IMR-90 (cell line): ENCODE data around the gene MAN2A1. TPM values are rescaled to one million over a fixed set of nuclear protein-coding genes. Genes with fewer than 3 reads are reported as not detected.

Source experiments
- ATAC-seq: fragments of 200-7000 bp; cut with Tn5 transposase; 2 replicates; pipeline ENCODE4 v1.9.1; 2020; ENCODE audit warnings: low read depth, mild to moderate bottlenecking, moderate library complexity
- BruUV-seq: library from RNA; stranded (reverse); fragments of 400-500 nt; replicated peaks from 2 replicates; lab custom pipeline; 2021; lab: Mats Ljungman, UMichigan
- CTCF ChIA-PET: fragments of 300-600 bp; formaldehyde crosslinking; extraction: SDS; loops from one replicate; lab custom pipeline; 2021; ENCODE audit warnings: antibody characterized with exemption; lab: Yijun Ruan, JAX
- POLR2A ChIA-PET: fragments of 300-600 bp; sonication (Branson Sonifier 250); formaldehyde crosslinking; loops from one replicate; lab custom pipeline; 2022; ENCODE audit warnings: antibody characterized with exemption; ENCODE audit not compliant: unreplicated experiment; lab: Charles Lee
- DNase-seq: peaks from one replicate; pipeline ENCODE4 v3.0.0; 2013
- H2AFZ ChIP-seq: replicated peaks from 2 replicates; pipeline ENCODE3; 2013; ENCODE audit warnings: low read length, mild to moderate bottlenecking; ENCODE audit not compliant: poor library complexity
- H2AK5ac ChIP-seq: 2 replicates; pipeline ENCODE4 v1.6.1; 2013; ENCODE audit warnings: low read depth, low read length, inconsistent platforms
- H2AK9ac ChIP-seq: replicated peaks from 2 replicates; pipeline ENCODE3; 2013; ENCODE audit warnings: mild to moderate bottlenecking, low read depth, low read length, moderate library complexity; ENCODE audit not compliant: poor library complexity
- H2BK120ac ChIP-seq: 2 replicates; pipeline ENCODE4 v1.6.1; 2013; ENCODE audit warnings: low read depth, low read length, inconsistent platforms
- H2BK15ac ChIP-seq: 3 replicates; pipeline ENCODE4 v1.6.1; 2013; ENCODE audit warnings: low read depth, low read length, inconsistent platforms
- H2BK20ac ChIP-seq: 2 replicates; pipeline ENCODE4 v1.6.1; 2013; ENCODE audit warnings: low read depth, mild to moderate bottlenecking, inconsistent platforms, low read length, moderate library complexity
- H2BK5ac ChIP-seq: 2 replicates; pipeline ENCODE4 v1.6.1; 2013; ENCODE audit warnings: mild to moderate bottlenecking, low read depth, low read length, inconsistent platforms; ENCODE audit not compliant: poor library complexity, severe bottlenecking
- H3K14ac ChIP-seq: replicated peaks from 2 replicates; pipeline ENCODE4 v1.6.1; 2013; ENCODE audit warnings: low read depth, low read length, inconsistent platforms
- H3K18ac ChIP-seq: 2 replicates; pipeline ENCODE4 v1.6.1; 2013; ENCODE audit warnings: low read depth, low read length, control low read depth
- H3K23ac ChIP-seq: 2 replicates; pipeline ENCODE4 v1.6.1; 2013; ENCODE audit warnings: low read depth, low read length, inconsistent platforms
- H3K27ac ChIP-seq: 2 replicates; pipeline ENCODE4 v1.5.1; 2013; ENCODE audit warnings: mild to moderate bottlenecking, control low read depth, low read length; ENCODE audit not compliant: insufficient read depth
- H3K27me3 ChIP-seq: 2 replicates; pipeline ENCODE4 v1.6.1; 2013; ENCODE audit warnings: low read length; ENCODE audit not compliant: control insufficient read depth, insufficient read depth
- H3K36me3 ChIP-seq: 2 replicates; pipeline ENCODE4 v1.6.1; 2013; ENCODE audit warnings: low read length, mixed read lengths; ENCODE audit not compliant: control insufficient read depth, insufficient read depth
- H3K4ac ChIP-seq: 2 replicates; pipeline ENCODE4 v1.6.1; 2013; ENCODE audit warnings: low read depth, low read length, inconsistent platforms
- H3K4me1 ChIP-seq: 2 replicates; pipeline ENCODE4 v1.6.1; 2013; ENCODE audit warnings: low read length, mixed read lengths; ENCODE audit not compliant: control insufficient read depth, insufficient read depth
- H3K4me2 ChIP-seq: 2 replicates; pipeline ENCODE4 v1.6.1; 2013; ENCODE audit warnings: low read depth, mild to moderate bottlenecking, control low read depth, low read length, moderate library complexity
- H3K4me3 ChIP-seq: 2 replicates; pipeline ENCODE4 v1.5.1; 2013; ENCODE audit warnings: low read depth, mild to moderate bottlenecking, control low read depth, low read length, moderate library complexity; ENCODE audit not compliant: insufficient read depth
- H3K56ac ChIP-seq: 2 replicates; pipeline ENCODE4 v1.6.1; 2013; ENCODE audit warnings: low read length, inconsistent platforms; ENCODE audit not compliant: insufficient read depth; ENCODE audit errors: extremely low read depth
- H3K79me1 ChIP-seq, 2 experiments: 2 replicates each; pipeline ENCODE4 v1.6.1; 2013; ENCODE audit warnings: low read length in 2 of 2, inconsistent platforms in 1 of 2, low read depth in 1 of 2
- H3K9ac ChIP-seq: 2 replicates; pipeline ENCODE4 v1.6.1; 2013; ENCODE audit warnings: low read depth, low read length, control low read depth
- H3K9me1 ChIP-seq: 2 replicates; pipeline ENCODE4 v1.6.1; 2013; ENCODE audit warnings: low read length, inconsistent platforms; ENCODE audit not compliant: insufficient read depth
- H3K9me3 ChIP-seq: 2 replicates; pipeline ENCODE4 v1.6.1; 2013; ENCODE audit warnings: low read length; ENCODE audit not compliant: control insufficient read depth, insufficient read depth
- H4K20me1 ChIP-seq: 2 replicates; pipeline ENCODE4 v1.6.1; 2013; ENCODE audit warnings: low read length, inconsistent platforms; ENCODE audit not compliant: insufficient read depth
- H4K5ac ChIP-seq: 2 replicates; pipeline ENCODE4 v1.6.1; 2013; ENCODE audit warnings: mild to moderate bottlenecking, low read depth, low read length, control low read depth
- H4K8ac ChIP-seq, 2 experiments: 2 replicates each; pipeline ENCODE4 v1.6.1; 2013; ENCODE audit warnings: low read depth in 2 of 2, low read length in 2 of 2, control low read depth in 1 of 2, inconsistent platforms in 1 of 2
- H4K91ac ChIP-seq: 2 replicates; pipeline ENCODE4 v1.6.1; 2013; ENCODE audit warnings: low read depth, low read length, inconsistent platforms; ENCODE audit not compliant: insufficient read depth
- CEBPB ChIP-seq: IDR thresholded peaks from 2 replicates; pipeline ENCODE4 v1.6.1; 2012; ENCODE audit warnings: low read depth, low read length, improper control_type of control experiment
- CHD1 ChIP-seq: IDR thresholded peaks from 2 replicates; pipeline ENCODE4 v1.6.1; 2012; ENCODE audit warnings: low read depth, low read length, improper control_type of control experiment
- CTCF ChIP-seq: conservative IDR thresholded peaks from 2 replicates; pipeline ENCODE4 v1.5.1; 2012; ENCODE audit warnings: mild to moderate bottlenecking, low read depth, low read length, improper control_type of control experiment
- ELK1 ChIP-seq: fragments of 150-350 bp; IDR thresholded peaks from 2 replicates; pipeline ENCODE4 v1.6.1; 2016; ENCODE audit warnings: low read depth, mild to moderate bottlenecking, low read length, moderate library complexity, borderline replicate concordance
- MAFK ChIP-seq: IDR thresholded peaks from 2 replicates; pipeline ENCODE4 v1.6.1; 2012; ENCODE audit warnings: low read depth, low read length, improper control_type of control experiment
- MXI1 ChIP-seq: IDR thresholded peaks from 2 replicates; pipeline ENCODE4 v1.6.1; 2012; ENCODE audit warnings: low read depth, mild to moderate bottlenecking, low read length, moderate library complexity, borderline replicate concordance
- NFE2L2 ChIP-seq: fragments of 150-350 bp; IDR thresholded peaks from 2 replicates; pipeline ENCODE4 v1.6.1; 2016; ENCODE audit warnings: low read depth, mild to moderate bottlenecking, low read length
- POLR2A ChIP-seq: IDR thresholded peaks from 2 replicates; pipeline ENCODE4 v1.6.1; 2012; ENCODE audit warnings: mild to moderate bottlenecking, low read depth, low read length
- RCOR1 ChIP-seq: IDR thresholded peaks from 2 replicates; pipeline ENCODE4 v1.6.1; 2012; ENCODE audit warnings: mild to moderate bottlenecking, low read length, improper control_type of control experiment; ENCODE audit not compliant: insufficient replicate concordance
- SMC3 ChIP-seq: fragments of 150-350 bp; IDR thresholded peaks from 2 replicates; pipeline ENCODE4 v1.6.1; 2016; ENCODE audit warnings: low read depth, mild to moderate bottlenecking, antibody characterized with exemption, low read length, moderate library complexity
- USF2 ChIP-seq: fragments of 150-350 bp; IDR thresholded peaks from 2 replicates; pipeline ENCODE4 v1.6.1; 2017; ENCODE audit warnings: mild to moderate bottlenecking, antibody characterized with exemption, low read length, low read depth
- WGBS, 2 experiments: methylation state at CpG; one replicate each; pipeline versions ENCODE4 v1.1.5 to v1.1.7; 2013; ENCODE audit warnings: missing lambda C conversion rate in 2 of 2; ENCODE audit not compliant: insufficient read length in 1 of 2; ENCODE audit errors: extremely low coverage in 2 of 2; 5-methylcytosine and 5-hydroxymethylcytosine counted together
- dilution Hi-C: fragments of 300-500 bp; cut with HindIII; formaldehyde crosslinking; loops from one replicate; pipeline ENCODE4 v1.14.3; 2018; ENCODE audit warnings: low sequenced_read_pairs; ENCODE audit not compliant: unreplicated experiment
- in situ Hi-C: fragments of 300-500 bp; cut with MboI; formaldehyde crosslinking; loops from 3 replicates; pipeline ENCODE4 v1.14.3; 2019; ENCODE audit warnings: low sequenced_read_pairs, inconsistent platforms, mixed read lengths
- intact Hi-C: fragments of 100-400 bp; cut with micrococcal nuclease; formaldehyde crosslinking; loops from 2 replicates; pipeline ENCODE4 v1.10.0; 2022
- polyA plus RNA-seq, 3 experiments: library from polyadenylated mRNA; depleted of rRNA; stranded (reverse); fragments of >200 nt; gene quantifications; 2 replicates each; pipeline ENCODE4 v1.2.3, GENCODE V29; 2012; ENCODE audit warnings: low replicate concordance in 1 of 3
- total RNA-seq: library from RNA; depleted of rRNA; stranded (reverse); fragments of >200 nt; gene quantifications from 2 replicates; pipeline ENCODE4 v1.2.3, GENCODE V29; 2012

Gene MAN2A1
- total and polyA plus RNA-seq, 2 of the 4 experiments (the other 2 are of a cell fraction) = 16.4 to 29.6 TPM

- no CpG with 5 or more reads among the region's 1 CpG for WGBS, 2 experiments
- Histone ChIP-seq H2AK9ac (no peak overlapping the region), H3K27ac (no peak overlapping the region), H2BK20ac (no peak overlapping the region), H3K9me1 (no peaks in the 10 kb centered on the region), H3K4me3 (no peak overlapping the region), H2AFZ (no peak overlapping the region), H3K56ac (no peak overlapping the region), H3K9me3 (no peaks in the 10 kb centered on the region), H3K9ac (no peak overlapping the region), H3K79me1 (no peaks in the 10 kb centered on the region), H3K36me3 (no peaks in the 10 kb centered on the region), H3K4ac (no peak overlapping the region), H3K4me2 (no peak overlapping the region), H3K14ac (no peak overlapping the region), H2BK120ac (no peak overlapping the region), H4K20me1 (no peaks in the 10 kb centered on the region), H3K18ac (no peak overlapping the region), H2BK5ac (no peak overlapping the region), H2BK15ac (no peak overlapping the region), H2AK5ac (no peak overlapping the region), H4K91ac (no peak overlapping the region), H4K5ac (no peak overlapping the region), H3K4me1 (no peaks in the 10 kb centered on the region), H3K23ac (no peak overlapping the region), H3K27me3 (no peaks in the 10 kb centered on the region), H4K8ac (no peak overlapping the region)
- intact Hi-C loops (loop anchor here (10.0 kb wide), 1 partner anchor 835 kb away; no protein-coding TSS in a partner anchor), in situ Hi-C loops (no loop called here), dilution Hi-C loops (no loop called here)
- ChIA-PET POLR2A (no interaction called here), CTCF (interaction anchor here (0.7 to 1.1 kb wide), 2 partner anchors 15 to 977 kb away, joined by 4 read pairs; no protein-coding TSS in a partner anchor)
- TF ChIP-seq CEBPB (no peak), USF2 (no peak), RCOR1 (no peak), NFE2L2 (no peak), MAFK (no peak), MXI1 (no peak), CTCF (no peak), CHD1 (no peak), POLR2A (no peak), ELK1 (no peak), SMC3 (no peak)
- ATAC-seq (no peak), DNase-seq (no peak)
- no TSS peak for BruUV-seq
These were observed 29.8 kb upstream of the MAN2A1 start for GRCh38 chr5:109659901-109660300.
